Activated CD8-positive, alpha-beta memory T cell treated with anti-CD3 and anti-CD28 coated beads, Interleukin-2, amount 50 U/mL, for 4 hours (primary cell): Measurements from ENCODE around the gene OIP5.
"Not testable (repeated sequence)": the region's sequence is repeated elsewhere in the genome, so short reads cannot be mapped to it uniquely, and the experiment has no call there.

Experiments used
- DNase-seq: peaks from one replicate; pipeline ENCODE4 v3.0.0-alpha.2; 2020

The OIP5 gene

DNA sequence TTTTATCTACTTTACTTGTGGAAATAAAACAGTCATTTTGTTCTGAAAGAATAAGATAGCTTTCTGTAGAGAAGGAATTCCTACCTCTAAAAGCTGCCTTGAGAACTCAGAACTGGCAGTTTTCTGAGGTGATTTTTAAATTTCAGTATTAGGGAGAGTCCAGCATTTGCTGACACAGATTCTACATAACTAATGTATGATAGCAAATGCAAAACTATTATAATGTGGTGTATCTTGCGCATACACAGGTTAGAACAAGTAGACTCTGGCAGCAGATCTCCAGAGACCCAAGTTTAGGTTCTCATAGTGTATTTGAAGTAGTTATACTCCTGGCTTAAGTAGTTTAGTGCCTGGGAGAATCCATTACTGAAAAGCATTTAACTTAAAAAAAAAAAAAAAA is 30.8 kb downstream of the OIP5 start:
- DNase-seq = no peak

DNA sequence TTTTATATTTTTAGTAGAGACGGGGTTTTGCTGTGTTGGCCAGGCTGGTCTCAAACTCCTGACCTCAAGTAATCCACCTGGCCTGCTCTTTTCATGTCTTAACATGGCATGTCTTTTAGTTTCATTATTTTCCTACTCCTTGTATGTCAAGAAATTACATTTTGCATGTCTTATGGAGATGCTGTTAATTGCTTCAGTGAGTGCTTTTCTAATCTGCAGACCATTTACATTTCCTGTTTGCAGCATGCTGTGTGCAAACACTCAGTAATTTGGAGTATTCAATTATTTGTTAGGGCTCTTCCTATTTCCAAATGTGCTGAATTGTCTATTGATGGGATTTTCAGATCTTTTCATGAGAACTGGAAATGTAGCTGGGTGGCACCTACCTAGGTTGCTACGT is 31.3 kb downstream of the OIP5 start:
- not testable (repeated sequence) for DNase-seq

GRCh38 chr15:41292521-41292920 is 39.9 kb downstream of the OIP5 start:
- no peak for DNase-seq

DNA sequence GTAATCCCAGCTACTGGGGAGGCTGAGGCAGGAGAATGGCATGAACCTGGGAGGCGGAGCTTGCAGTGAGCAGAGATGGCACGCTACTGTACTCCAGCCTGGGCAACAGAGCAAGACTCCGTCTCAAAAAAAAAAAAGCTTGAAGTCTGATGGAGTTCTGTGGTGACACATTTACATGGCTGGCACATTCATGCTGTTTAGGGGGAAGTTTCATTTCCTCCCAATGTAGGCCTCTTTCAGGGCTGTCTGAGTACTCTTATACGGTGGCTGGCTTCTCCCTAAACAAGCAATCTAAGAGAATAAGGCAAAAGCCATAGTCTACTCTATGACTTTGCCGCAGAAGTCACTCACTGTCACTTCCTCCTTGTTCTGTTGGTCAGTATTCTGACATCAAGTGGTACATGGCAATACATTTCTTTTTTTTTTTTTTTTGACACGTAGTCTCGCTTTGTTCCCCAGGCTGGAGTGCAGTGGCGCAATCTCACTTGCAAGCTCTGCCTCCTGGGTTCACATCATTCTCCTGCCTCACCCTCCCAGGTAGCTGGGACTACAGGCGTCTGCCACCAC is 41.2 kb downstream of the OIP5 start:
- no peak for DNase-seq

GRCh38 chr15:41289953-41290352 is 42.4 kb downstream of the OIP5 start:
- no peak for DNase-seq

DNA sequence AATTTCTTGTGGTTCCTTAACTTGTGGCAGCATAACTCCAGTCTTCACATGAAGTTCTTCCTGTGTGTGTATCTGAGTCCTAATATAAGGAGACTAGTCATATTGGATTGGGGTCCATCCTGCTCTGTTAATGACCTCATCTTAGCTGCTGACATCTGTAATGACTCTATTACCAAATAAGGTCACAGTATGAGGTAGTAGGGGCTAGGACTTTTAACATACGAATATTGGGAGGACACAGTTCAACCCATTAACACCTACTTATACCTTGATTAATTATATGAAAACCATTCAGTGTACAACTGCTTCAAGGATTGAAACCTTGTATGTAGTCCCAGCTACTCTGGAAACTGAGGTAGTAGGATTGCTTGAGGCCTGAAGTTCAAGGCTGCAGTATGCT is 43.9 kb downstream of the OIP5 start:
- DNase-seq = no peak

GRCh38 chr15:41286665-41287333 is 45.6 kb downstream of the OIP5 start:
- DNase-seq = no peak

DNA sequence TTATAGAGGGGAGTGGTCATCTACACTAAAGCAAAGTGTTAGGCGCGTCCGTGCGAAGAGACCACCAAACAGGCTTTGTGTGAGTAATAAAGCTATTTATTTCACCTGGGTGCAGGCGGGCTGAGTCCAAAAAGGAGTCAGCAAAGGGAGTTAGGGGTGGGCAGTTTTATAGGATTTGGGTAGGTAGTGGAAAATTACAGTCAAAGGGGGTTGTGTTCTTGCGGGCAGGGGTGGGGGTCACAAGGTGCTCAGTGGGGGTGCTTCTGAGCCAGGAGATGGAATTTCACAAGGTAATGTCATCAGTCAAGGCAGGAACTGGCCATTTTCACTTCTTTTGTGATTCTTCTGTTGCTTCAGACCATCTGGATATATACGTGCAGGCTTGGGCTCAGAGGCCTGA is 47.1 kb downstream of the OIP5 start:
- no peak for DNase-seq

DNA sequence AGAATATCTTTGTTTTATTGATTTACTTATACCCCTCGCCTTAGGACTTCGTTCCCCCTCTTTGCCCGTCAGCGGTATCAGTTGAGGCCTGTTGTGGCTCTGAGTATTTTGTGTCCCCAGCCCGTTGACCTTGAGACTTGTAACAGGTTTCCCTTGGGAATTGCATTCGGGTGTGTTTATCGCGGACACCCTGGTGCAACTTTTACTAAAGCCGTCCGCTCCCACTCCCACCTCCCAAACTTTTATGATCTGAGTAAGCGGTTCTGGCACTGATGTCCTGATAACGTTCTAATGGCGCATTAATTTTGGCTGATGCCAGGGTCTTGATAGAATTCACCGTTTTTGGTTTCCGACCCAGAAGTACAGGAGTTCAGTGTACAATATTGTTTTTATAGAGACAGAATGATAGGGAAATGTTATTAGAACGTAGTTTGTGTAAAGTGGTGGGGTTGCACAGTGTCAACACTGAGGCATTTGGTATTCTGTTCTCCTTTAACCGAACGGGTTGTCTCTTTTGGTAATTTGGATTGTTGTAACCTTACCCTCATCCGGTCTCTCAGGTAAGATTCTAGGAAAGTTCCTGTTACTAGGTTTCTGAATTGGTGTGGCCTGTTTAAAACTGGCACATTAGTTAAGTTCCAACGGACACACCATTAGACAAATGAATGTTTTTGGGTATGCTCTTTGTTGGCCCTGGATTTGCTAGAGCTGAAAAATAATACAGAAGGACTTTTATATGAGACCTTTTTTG is 47.8 kb downstream of the OIP5 start:
- DNase-seq = no peak

DNA sequence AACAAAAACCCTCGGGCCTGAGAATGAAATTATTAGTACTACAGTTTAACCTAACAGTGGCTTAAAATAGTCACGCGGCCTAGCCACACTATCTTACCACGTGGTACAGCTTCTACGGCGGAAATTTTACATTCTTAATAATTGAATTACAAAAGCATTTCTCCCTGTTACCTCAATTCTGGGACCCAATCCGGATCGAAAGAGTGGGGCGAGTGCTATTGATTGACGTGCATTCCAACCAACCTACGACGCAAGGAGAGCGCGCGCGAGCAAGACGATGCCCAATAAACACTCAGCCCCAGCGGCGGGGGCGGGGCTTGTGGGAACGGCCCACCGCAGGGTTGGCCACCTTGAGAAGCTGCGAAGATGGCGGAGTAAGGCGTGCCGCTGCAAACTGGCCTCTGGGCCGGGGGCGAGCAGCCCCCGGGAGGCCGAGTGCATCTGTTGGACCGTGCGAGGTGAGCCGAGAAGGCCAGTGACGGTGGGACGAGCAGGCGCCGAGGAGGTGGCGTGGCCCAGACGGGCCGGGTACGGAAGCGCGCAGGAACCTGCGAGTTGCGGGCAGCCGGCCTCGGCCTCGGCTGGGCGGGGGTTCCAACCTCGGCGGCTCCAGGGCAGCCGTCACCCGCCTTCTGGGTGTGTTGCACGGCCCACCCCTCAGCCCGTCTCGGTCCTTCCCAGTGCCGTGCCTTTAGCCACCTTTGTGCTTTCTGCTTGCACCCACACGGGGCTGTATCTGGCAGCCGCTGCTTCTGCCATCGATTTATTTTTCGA is 48.6 kb downstream of the OIP5 start:
- peak; percentile 97 for DNase-seq

- not testable (repeated sequence) for DNase-seq
Measured at GRCh38 chr15:41282980-41283652, 49.3 kb downstream of the OIP5 start.

DNA sequence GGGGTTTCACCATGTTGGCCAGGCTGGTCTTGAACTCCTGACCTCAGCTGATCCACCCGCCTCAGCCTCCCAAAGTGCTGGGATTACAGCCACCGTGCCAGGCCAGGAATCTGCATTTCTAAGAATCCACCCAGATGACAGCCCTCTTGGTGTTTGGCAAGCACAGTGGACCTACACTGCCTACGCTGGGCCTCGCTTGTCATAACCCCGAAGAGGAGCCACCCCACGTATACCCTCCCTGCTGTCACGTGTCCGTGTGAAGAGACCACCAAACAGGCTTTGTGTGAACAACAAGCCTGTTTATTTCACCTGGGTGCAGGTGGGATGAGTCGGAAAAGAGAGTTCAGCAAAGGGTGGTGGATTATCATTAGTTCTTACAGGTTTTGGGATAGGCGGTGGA is 50.0 kb downstream of the OIP5 start:
- DNase-seq = not testable (repeated sequence)

GRCh38 chr15:41281236-41281635 is 51.2 kb downstream of the OIP5 start:
- DNase-seq = no peak

- DNase-seq = no peak
Measured at GRCh38 chr15:41279535-41280283, 52.7 kb downstream of the OIP5 start.

DNA sequence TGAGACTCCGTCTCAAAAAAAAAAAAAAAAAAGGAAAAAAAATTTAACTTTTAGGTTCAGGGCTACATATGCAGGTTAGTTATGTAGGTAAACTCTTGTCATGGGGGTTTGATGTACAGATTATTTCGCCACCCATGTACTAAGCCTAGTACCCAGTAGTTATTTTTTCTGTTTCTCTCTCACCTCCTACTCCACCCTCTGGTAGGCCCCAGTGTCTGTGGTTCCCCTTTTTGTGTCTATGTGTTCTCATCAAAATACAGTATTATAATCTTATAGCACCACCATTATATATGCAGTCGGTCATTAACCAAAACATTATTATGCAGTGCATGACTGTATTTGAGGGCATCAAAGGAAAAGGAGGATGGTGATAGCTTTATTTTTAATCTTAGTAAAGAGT is 54.1 kb downstream of the OIP5 start:
- no peak for DNase-seq

DNA sequence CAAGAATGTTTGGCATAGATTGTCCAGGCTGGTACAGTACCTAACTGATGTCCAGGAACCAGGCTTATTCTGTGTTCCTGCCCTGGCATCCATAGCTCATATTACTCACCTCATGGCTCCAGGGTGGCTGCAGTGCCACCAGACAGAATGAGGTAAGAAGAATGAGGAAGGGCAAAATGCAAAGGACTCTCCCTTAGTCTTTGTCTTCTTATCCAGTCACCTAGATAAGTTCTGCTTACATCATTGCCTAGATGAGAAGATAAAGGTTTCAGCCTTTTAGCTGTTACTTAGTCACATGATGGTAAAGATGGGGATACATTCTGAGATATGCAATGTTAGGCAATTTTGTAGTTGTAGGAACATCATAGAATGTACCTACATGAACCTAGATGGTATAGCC is 55.6 kb downstream of the OIP5 start:
- no peak for DNase-seq

GRCh38 chr15:41269887-41270286 is 62.5 kb downstream of the OIP5 start:
- DNase-seq = no peak

- no peak for DNase-seq
Measured at GRCh38 chr15:41263891-41264351, 68.5 kb downstream of the OIP5 start.

GRCh38 chr15:41262571-41262970 is 69.8 kb downstream of the OIP5 start:
- DNase-seq = no peak

DNA sequence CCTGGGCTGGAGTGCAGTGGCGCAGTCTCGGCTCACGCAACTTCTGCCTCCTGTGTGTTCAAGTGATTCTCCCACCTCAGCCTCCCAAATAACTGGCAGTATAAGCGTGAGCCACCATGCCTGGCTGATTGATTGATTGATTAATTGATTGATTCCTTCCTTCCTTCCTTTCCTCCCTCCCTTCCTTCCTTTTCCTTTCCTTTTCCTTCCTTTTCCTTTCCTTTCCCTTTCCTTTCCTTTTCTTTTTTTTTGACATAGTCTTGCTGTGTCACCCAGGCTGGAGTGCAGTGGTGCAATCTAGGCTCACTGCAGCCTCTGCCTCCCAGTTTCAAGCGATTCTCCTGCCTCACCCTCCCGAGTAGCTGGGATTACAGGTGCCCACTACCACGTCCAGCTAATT is 71.5 kb downstream of the OIP5 start:
- not testable (repeated sequence) for DNase-seq

DNA sequence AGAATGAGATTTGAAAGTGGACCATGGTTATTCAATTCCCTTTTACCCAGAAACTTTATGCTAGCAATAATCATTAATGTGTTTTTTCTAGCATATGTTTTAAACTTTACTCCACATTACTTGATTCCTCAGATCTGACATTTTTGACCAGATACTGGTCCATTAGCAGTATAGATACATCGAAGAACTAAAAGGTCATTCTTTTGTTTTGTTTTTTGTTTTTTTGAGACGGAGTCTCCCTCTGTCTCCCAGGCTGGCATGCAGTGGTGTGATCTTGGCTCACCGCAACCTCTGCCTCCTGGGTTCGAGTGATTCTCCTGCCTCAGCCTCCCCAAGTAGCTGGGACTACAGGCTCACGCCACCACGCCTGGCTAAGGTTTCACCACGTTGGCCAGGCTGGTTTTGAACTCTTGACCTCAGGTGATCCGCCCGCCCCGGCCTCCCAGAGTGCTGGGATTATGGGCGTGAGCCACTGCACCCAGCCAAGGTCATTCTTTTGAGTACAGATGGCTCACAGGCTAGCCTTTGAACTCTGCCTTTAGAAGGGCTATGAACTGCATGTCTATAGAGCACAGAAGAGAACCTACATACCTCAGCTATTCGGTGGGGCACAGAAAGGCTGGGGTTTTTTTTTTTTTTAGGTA is 72.7 kb downstream of the OIP5 start:
- DNase-seq = no peak
